GM23338 (cell line): Measurements from ENCODE around the gene PRG3.

Experiments used
- CTCF ChIP-seq, 2 experiments: fragments of 200-600 bp in 1 of 2; sonication (generic) in 1 of 2; conservative IDR thresholded peaks; 2 replicates each; pipeline versions ENCODE4 v1.5.1 to v1.6.1; 2016 to 2017; ENCODE audit warnings: antibody characterized with exemption in 2 of 2, low read depth in 2 of 2, mild to moderate bottlenecking in 2 of 2, moderate library complexity in 1 of 2
- EZH2 ChIP-seq: fragments of 200-600 bp; sonication (generic); IDR thresholded peaks from one replicate; pipeline ENCODE4 v1.8.0; 2017; ENCODE audit warnings: antibody characterized with exemption, mild to moderate bottlenecking, low read depth; ENCODE audit not compliant: unreplicated experiment
- EZH2phosphoT487 ChIP-seq: fragments of 200-600 bp; sonication (generic); IDR thresholded peaks from one replicate; pipeline ENCODE4 v1.8.1; 2018; ENCODE audit warnings: antibody characterized with exemption; ENCODE audit not compliant: unreplicated experiment
- NANOG ChIP-seq: IDR thresholded peaks from 2 replicates; pipeline ENCODE4 v1.6.1; 2016; ENCODE audit warnings: antibody characterized with exemption, borderline replicate concordance
- POLR2AphosphoS5 ChIP-seq: IDR thresholded peaks from 2 replicates; pipeline ENCODE4 v1.6.1; 2016; ENCODE audit warnings: antibody characterized with exemption, low read depth
- REST ChIP-seq: IDR thresholded peaks from one replicate; pipeline ENCODE4 v1.6.1; 2018; ENCODE audit warnings: antibody characterized with exemption; ENCODE audit not compliant: unreplicated experiment
- ZNF114 ChIP-seq: fragments of 250-450 bp; sonication (Bioruptor Pico); IDR thresholded peaks from 2 replicates; pipeline ENCODE4 v1.5.0; 2020; ENCODE audit warnings: mild to moderate bottlenecking, moderate library complexity
- ZNF331 ChIP-seq: fragments of 250-450 bp; sonication (Bioruptor Pico); IDR thresholded peaks from 2 replicates; pipeline ENCODE4 v1.5.0; 2020; ENCODE audit warnings: low read depth, mild to moderate bottlenecking, moderate library complexity
- ZNF462 ChIP-seq: fragments of 250-450 bp; sonication (Bioruptor Pico); IDR thresholded peaks from 2 replicates; pipeline ENCODE4 v1.5.0; 2020; ENCODE audit warnings: mild to moderate bottlenecking, moderate library complexity
- TF ChIP-seq, protein P1 (sequence below): IDR thresholded peaks from 2 replicates; pipeline ENCODE4 v1.6.1; 2016; ENCODE audit warnings: antibody characterized with exemption

GRCh38 chr11:57394203-57394965 lies 13.4 kb upstream of the PRG3 start:
- no peak for TF ChIP-seq CTCF (conservative IDR thresholded peaks at IDR 0.05; ENCODE audit: low read depth in 2 of 2)
- no peak for TF ChIP-seq EZH2
- no peak for TF ChIP-seq REST
- TF ChIP-seq POLR2AphosphoS5: no peak
- no peak for TF ChIP-seq ZNF331
- no peak for TF ChIP-seq EZH2phosphoT487
- no peak for TF ChIP-seq NANOG
- TF ChIP-seq ZNF462 (CRISPR knock-in tag): no peak
- TF ChIP-seq, protein P1, sequence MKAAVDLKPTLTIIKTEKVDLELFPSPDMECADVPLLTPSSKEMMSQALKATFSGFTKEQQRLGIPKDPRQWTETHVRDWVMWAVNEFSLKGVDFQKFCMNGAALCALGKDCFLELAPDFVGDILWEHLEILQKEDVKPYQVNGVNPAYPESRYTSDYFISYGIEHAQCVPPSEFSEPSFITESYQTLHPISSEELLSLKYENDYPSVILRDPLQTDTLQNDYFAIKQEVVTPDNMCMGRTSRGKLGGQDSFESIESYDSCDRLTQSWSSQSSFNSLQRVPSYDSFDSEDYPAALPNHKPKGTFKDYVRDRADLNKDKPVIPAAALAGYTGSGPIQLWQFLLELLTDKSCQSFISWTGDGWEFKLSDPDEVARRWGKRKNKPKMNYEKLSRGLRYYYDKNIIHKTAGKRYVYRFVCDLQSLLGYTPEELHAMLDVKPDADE: no peak
- TF ChIP-seq ZNF114 (CRISPR knock-in tag): no peak
